Right lobe of liver (tissue), 4 donors: Measurements from ENCODE around the gene CSNK1G2.

Experiments
- POLR2A ChIP-seq: fragments of 450-650 bp; IDR thresholded peaks from one replicate; pipeline ENCODE4 v1.6.1; 2017; ENCODE audit warnings: antibody characterized with exemption, mild to moderate bottlenecking
- TF ChIP-seq, protein P1 (sequence below), 4 donors: fragments of 200-600 bp in 3 of 4; fragments of 450-650 bp in 1 of 4; IDR thresholded peaks; one replicate each; pipeline versions ENCODE4 v1.5.1 to v1.8.0; 2016 to 2022; ENCODE audit warnings: antibody characterized with exemption in 4 of 4, mild to moderate bottlenecking in 2 of 4
- donor health status: DM: no; HTN: no; CAD: no.
- donor health status: DM: no; HTN: no; CAD: no.
- donor health status: DM: no; HTN: yes; CAD: no.

DNA sequence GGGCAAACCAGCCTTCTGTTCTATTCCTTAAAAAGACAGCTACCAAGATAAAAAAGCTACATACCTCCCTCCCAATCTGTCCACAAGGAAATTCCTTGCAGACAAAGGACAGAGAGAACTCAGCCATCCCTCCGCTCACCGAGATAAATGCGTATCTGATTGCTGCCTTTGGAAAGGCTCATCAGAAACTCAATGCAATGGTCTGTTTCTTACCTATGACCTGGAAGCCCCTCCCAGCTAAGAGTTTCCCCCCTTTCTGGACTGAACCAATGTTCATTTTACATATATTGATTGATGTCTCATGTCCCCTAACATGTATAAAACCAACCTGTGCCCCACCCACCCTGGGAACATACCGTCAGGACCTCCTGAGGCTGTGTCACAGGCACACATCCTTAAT is 62.9 kb downstream of the CSNK1G2 start:
- no peak for TF ChIP-seq POLR2A
- TF ChIP-seq, protein P1, sequence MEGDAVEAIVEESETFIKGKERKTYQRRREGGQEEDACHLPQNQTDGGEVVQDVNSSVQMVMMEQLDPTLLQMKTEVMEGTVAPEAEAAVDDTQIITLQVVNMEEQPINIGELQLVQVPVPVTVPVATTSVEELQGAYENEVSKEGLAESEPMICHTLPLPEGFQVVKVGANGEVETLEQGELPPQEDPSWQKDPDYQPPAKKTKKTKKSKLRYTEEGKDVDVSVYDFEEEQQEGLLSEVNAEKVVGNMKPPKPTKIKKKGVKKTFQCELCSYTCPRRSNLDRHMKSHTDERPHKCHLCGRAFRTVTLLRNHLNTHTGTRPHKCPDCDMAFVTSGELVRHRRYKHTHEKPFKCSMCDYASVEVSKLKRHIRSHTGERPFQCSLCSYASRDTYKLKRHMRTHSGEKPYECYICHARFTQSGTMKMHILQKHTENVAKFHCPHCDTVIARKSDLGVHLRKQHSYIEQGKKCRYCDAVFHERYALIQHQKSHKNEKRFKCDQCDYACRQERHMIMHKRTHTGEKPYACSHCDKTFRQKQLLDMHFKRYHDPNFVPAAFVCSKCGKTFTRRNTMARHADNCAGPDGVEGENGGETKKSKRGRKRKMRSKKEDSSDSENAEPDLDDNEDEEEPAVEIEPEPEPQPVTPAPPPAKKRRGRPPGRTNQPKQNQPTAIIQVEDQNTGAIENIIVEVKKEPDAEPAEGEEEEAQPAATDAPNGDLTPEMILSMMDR (IDR thresholded peaks at IDR 0.05): no peak
